GM12874 (cell line): ENCODE results near the gene TAB3.

Experiments used
- CTCF ChIP-seq: IDR thresholded peaks from 2 replicates; pipeline ENCODE4 v1.5.1; 2011; ENCODE audit warnings: low read depth, mild to moderate bottlenecking, control low read depth, low read length, moderate library complexity; ENCODE audit not compliant: insufficient read depth

TAB3 gene

GRCh38 chrX:30918480-30918879, 29.4 kb upstream of the TAB3 start:
- no peak for TF ChIP-seq CTCF

DNA sequence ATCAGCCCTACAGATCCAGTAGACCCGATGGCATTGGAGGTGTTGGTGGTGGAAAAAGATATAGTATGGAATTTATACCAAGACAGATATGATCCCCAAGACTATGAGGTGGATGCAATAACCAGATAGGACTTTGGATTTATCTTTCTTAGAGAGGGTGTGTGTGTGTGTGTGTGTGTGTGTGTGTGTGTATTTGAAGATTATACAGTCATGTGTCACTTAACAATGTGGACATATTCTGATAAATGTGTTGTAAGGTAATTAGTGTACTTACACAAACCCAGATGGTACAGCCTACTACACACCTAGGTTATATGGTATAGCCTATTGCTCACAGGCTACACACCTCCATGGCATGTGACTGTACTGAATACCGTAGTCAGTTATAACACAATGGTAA, 24.4 kb upstream of the TAB3 start:
- TF ChIP-seq CTCF = no peak

DNA sequence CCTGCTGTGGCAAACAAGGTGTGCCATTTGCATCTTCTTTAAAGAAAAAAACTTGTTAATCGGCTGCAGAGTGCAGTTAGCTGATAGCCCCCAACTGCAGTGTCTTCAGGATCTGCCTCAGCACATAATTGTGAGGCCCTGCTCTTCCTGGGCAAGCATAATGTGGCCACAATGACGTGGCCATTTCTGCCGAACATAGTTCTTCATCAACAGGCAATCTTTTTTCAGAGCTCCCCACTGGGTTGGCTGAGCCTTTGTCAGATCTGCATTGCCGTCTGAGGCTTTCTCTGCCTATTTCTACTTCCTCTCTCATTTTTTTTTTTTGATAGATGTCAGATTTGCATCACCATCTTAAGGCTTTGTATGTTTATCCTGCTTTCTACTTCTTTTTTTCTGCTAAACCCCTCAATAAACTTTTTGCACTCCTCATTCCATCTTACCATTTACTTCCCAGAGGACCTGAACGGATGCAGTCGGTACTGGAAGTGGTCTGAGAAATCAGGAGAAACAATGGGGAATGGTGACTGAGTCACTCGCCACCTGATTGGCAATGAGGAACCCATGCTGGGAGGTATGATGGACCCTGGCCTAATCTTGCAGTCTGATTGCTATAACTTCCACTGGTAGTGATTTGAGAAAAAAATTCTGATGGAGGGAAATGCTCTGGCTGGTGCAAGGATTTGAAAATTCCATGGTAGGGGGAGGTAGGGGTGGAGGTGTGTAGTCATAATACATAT, 21.2 kb upstream of the TAB3 start:
- no peak for TF ChIP-seq CTCF

GRCh38 chrX:30906726-30907125, 17.7 kb upstream of the TAB3 start:
- no peak for TF ChIP-seq CTCF

- no peak for TF ChIP-seq CTCF
These were observed 16.3 kb upstream of the TAB3 start for GRCh38 chrX:30905321-30905720.

DNA sequence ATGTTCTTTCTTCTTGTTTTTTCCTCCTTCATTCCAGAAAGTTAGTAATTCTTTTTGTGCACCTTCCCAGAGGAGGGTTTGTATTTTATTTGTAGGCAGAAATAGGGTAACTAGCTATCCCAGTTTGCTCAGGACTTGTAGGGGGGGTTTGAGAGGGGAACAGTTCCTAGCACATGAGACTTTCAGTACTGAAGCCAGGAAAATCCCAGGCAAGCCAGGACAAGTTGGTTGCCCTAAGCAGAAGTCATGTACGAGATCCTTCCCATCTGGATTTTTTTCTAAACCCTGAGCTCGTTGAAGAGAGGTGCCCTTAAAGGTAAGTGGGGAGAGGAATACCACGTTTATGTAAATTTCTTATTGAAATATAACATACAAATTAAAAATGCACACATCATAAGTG, 15.6 kb upstream of the TAB3 start:
- TF ChIP-seq CTCF = no peak

- TF ChIP-seq CTCF = no peak
These were observed 15.1 kb upstream of the TAB3 start for GRCh38 chrX:30904186-30904585.

DNA sequence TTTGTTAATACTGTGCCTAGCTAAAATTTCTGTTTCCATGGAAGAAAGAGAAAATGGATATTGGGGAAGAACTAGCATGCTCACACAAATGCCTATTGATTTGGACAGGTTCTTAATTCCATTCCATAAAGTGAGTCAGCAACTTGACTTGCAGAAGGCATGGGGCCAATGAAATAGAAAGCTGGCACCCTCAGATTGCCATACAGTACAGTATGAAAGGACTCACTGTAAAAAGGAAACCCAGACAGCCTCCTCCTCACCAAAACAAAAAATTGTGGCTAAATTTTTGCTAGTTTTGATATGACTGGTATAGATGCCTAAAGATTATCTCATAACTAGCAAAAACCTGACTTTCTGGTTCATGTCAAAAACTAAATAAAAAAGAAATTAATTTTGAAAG, 11.2 kb upstream of the TAB3 start:
- no peak for TF ChIP-seq CTCF
